Ishikawa (cell line): ENCODE measurements around the gene KCNK7.

Experiments used
- CEBPB ChIP-seq: IDR thresholded peaks from 2 replicates; pipeline ENCODE4 v1.6.1; 2012
- CREB1 ChIP-seq: IDR thresholded peaks from 2 replicates; pipeline ENCODE4 v1.6.1; 2012; ENCODE audit warnings: low read depth
- EGR1 ChIP-seq: IDR thresholded peaks from 2 replicates; pipeline ENCODE4 v1.6.1; 2012
- EP300 ChIP-seq: IDR thresholded peaks from 2 replicates; pipeline ENCODE4 v1.6.1; 2012; ENCODE audit warnings: borderline replicate concordance
- FOXM1 ChIP-seq: IDR thresholded peaks from 2 replicates; pipeline ENCODE4 v1.6.1; 2012; ENCODE audit warnings: low read depth, borderline replicate concordance
- MAX ChIP-seq: IDR thresholded peaks from 2 replicates; pipeline ENCODE4 v1.6.1; 2012
- NFIC ChIP-seq: IDR thresholded peaks from 2 replicates; pipeline ENCODE4 v1.6.1; 2012
- REST ChIP-seq: IDR thresholded peaks from 2 replicates; pipeline ENCODE4 v1.6.1; 2012; ENCODE audit warnings: low read depth, mild to moderate bottlenecking
- TAF1 ChIP-seq: IDR thresholded peaks from 2 replicates; pipeline ENCODE4 v1.6.1; 2012; ENCODE audit warnings: low read depth, mild to moderate bottlenecking
- TCF12 ChIP-seq: IDR thresholded peaks from 2 replicates; pipeline ENCODE4 v1.6.1; 2012; ENCODE audit warnings: low read depth
- TEAD4 ChIP-seq: IDR thresholded peaks from 2 replicates; pipeline ENCODE4 v1.6.1; 2012
- YY1 ChIP-seq: IDR thresholded peaks from 2 replicates; pipeline ENCODE4 v1.6.1; 2012; ENCODE audit warnings: low read depth
- ZBTB7A ChIP-seq: IDR thresholded peaks from 2 replicates; pipeline ENCODE4 v1.6.1; 2012; ENCODE audit warnings: low read depth

GRCh38 chr11:65551572-65552387 lies 43.8 kb downstream of the KCNK7 start:
- TF ChIP-seq FOXM1 (no peak), CEBPB (no peak), MAX (no peak), TAF1 (no peak), YY1 (no peak), CREB1 (no peak), EP300 (no peak), REST (no peak), NFIC (no peak), TEAD4 (no peak), TCF12 (no peak), EGR1 (no peak), ZBTB7A (no peak)
